GM15510 (cell line): Measurements from ENCODE around the gene CENPI.
A peak's percentile ranks its signal among the peaks of the same experiment; 100 is the strongest.

ENCODE experiments used
- POLR2A ChIP-seq: IDR thresholded peaks from 3 replicates; pipeline ENCODE4 v1.6.1; 2011; ENCODE audit warnings: borderline replicate concordance; ENCODE audit not compliant: insufficient read length; ENCODE audit errors: extremely low read depth

Gene CENPI, protein sequence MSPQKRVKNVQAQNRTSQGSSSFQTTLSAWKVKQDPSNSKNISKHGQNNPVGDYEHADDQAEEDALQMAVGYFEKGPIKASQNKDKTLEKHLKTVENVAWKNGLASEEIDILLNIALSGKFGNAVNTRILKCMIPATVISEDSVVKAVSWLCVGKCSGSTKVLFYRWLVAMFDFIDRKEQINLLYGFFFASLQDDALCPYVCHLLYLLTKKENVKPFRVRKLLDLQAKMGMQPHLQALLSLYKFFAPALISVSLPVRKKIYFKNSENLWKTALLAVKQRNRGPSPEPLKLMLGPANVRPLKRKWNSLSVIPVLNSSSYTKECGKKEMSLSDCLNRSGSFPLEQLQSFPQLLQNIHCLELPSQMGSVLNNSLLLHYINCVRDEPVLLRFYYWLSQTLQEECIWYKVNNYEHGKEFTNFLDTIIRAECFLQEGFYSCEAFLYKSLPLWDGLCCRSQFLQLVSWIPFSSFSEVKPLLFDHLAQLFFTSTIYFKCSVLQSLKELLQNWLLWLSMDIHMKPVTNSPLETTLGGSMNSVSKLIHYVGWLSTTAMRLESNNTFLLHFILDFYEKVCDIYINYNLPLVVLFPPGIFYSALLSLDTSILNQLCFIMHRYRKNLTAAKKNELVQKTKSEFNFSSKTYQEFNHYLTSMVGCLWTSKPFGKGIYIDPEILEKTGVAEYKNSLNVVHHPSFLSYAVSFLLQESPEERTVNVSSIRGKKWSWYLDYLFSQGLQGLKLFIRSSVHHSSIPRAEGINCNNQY

DNA sequence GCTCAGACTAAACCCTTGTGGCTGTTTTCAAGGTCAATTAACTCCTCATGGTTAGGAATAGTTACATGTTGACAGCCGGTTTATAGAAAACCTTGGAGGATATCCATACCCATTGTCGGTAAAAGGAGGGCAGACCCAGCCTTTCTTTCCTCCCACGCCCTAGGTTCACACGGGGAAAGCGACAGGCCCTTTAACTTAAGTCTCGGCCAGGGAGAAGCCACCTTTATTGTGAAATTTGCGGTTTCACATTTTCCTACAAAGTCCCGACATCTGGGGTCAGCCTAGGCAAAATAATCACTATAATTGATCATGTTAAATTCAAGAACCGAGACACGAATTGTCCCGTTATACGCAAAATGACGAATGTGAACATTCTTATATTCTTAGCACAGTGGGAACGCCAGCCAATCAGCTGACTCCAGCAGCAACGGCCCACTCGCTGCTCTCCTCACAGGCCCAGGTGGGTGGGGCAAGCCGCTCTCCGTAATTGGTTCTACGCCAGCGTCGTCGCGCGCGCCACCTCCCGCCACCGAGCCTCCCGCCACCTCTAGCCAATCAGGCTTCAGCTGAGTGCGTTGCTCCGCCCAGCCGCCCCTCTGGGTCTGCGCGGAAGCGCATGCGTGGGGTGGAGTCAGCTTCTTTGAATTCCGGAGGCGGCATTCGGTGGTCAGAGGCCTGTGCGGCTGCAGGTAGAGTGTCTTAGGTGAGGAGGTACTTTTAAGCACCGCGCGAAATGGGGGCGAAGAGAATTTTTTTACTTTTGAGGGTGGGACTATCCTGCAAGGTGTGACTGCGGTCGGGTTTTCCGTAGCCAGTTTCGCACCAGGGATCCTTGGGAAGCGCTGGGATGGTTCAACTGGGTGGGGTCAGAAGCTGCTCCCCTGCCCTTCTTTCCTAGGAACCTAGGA, at the start of gene CENPI:
Gene CENPI (plus strand): TSS at position 659 of the 908 bp plus-strand sequence. CDS start 2,867 bp downstream, outside the sequence.
- TF ChIP-seq POLR2A = peak; percentile 63

- no peak for TF ChIP-seq POLR2A
These were observed 46.9 kb upstream of the CENPI start for GRCh38 chrX:101051153-101051548.

DNA sequence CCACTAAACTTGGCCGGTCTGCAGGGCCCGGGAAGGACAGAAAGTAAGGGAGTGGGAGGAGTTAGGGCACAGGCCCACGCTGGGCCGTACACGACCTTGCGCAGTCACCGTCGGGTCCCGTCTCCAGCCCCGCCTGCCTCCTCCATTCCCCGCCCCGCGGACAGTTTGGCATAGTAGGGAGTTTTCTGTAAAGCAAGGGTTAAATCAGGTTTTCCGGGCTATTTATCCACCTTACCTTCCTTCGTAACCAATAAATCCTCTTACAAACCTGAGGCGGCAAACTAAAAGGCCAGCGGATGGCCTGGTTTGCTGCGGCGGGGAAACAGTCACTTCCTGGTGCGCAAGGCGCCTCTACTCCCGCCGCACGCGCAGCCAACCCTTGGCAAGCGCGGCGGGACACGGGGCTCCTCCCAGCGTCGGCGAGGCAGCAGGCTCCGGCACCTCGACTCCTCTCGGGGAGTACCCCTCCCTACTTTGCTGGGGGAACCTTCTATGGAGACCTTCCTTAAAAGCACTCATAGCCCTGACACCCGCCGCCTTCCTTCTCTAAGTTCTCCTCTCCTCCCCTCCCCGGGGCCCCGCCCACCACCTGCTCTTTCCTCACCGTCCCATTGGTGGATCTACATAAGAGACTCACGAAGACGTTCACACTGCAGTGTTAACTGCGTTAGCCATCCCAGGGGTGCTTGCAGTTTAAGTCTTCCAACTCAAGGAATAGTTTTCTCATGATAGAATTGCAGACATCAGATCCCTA, 46.3 kb upstream of the CENPI start, which contains the start of gene TRMT2B:
Gene TRMT2B (minus strand): TSS at position 563 of the 754 bp plus-strand sequence. CDS start 9,822 bp downstream, outside the sequence.
- peak; percentile 50 for TF ChIP-seq POLR2A

GRCh38 chrX:101057093-101057714, 40.8 kb upstream of the CENPI start:
- no peak for TF ChIP-seq POLR2A

- TF ChIP-seq POLR2A = no peak
These were observed 35.8 kb upstream of the CENPI start for GRCh38 chrX:101062176-101062575.

DNA sequence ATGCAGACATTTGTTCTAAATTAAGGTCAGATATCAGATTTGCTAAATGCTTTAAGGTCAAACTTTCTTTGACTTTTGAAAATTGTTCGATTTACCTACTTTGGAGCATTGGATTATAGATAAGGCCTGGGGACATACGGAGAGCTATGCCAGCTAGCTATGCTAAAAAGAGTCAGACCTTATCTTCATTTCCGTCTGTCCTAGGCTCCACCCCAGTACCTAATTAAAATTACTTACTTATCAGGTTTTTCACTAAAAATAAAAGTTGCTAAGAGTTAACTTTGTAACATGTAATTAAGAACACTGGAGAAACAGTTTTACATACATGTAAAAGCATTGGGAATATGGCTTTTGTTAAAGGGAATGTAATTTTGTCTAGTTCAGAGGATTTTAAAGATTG, 26.4 kb upstream of the CENPI start:
- TF ChIP-seq POLR2A = no peak

DNA sequence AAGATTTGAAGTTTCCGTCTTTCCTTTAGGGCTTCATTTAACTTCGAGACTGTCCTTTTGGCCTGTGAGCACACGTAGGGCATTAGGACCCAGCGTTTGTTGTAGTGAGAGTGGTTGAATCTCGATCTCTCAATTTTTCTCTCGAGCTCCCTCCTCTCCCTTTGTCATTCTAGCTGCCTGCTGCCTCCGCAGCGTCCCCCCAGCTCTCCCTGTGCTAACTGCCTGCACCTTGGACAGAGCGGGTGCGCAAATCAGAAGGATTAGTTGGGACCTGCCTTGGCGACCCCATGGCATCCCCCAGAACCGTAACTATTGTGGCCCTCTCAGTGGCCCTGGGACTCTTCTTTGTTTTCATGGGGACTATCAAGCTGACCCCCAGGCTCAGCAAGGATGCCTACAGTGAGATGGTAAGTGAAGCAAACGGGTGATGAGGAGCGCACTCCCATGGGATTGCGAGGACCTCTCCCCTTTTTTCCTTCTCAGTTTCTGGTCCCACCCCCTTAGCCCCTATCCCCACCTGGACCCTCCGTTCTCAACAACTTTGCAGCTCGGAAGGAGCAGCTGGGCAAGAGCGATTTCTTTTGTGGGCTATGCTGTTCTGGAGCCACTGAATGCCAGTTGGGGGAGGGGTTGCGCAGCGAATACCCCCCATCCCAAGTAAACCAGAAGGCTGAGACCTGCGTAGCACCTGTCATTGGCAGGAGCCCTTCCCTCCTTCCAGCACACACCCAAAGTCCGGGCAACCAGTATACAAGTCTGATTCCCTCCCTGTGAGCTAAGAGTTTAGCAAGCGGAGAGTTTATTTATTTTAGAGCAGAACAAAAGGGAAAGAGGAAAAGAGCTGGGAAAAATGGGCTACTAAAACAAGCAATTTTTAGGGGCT, 19.0 kb upstream of the CENPI start, which contains the start of gene TMEM35A:
Gene TMEM35A (plus strand): TSS at position 164 of the 883 bp plus-strand sequence. CDS start 124 bp downstream, at position 288.
- TF ChIP-seq POLR2A = no peak

GRCh38 chrX:101079736-101080270, 18.2 kb upstream of the CENPI start:
- no peak for TF ChIP-seq POLR2A

DNA sequence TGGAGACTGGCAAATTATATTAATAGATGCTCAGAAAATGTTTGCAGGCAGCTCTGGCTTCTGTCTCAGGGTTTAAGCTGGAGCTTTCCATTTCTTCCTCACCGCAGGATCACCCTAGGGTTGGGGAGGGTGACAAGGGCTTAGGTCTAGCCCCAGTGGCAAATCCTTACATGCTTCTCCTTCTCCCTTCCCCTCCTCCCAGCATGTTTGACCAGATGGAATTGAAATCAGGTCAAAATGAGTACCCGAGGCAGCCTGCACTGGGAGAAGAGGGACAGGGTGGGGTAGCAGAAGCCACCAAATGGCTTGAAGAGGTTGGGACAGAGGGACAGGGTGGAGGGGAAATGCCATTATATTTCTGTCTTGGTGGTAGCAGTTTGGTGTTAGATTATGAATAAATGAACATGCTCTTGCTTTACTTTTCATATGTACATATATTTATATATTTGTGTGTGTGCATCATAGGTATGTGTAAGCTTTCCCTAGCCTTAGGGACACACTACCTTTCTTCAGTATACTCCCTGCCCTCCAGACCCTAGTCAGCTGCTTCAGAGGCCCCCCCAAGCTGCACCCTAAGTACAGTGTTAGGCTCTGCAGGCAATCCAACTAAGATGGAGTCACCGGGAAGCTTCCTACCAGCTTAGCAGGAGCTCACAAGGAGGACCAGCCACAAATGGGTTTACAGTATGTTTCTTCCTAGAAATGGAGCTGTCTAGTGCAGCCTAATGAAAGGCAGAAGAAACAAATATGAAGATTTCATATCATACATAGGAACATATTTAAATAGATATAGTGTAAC, 17.5 kb upstream of the CENPI start:
- TF ChIP-seq POLR2A = no peak

DNA sequence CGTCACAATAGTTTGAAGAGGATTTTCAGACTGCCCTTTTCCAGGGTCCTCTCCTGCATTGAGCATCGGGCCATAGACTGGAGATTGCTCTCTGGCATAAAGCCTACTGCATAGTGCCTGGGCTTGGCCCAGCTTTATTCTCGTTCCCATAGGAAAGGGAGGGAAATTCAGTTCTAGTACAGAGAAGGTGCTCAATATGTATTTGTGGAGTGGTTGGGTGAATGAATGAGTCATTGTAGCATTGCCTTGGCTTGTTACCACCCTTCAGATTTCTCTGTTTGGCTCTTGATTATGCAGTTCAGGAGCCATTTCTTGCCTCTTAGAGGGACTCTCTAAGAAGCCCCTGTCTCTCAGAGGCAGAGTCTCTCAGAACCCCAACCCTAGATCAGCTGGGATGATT, 16.8 kb upstream of the CENPI start:
- TF ChIP-seq POLR2A = no peak

DNA sequence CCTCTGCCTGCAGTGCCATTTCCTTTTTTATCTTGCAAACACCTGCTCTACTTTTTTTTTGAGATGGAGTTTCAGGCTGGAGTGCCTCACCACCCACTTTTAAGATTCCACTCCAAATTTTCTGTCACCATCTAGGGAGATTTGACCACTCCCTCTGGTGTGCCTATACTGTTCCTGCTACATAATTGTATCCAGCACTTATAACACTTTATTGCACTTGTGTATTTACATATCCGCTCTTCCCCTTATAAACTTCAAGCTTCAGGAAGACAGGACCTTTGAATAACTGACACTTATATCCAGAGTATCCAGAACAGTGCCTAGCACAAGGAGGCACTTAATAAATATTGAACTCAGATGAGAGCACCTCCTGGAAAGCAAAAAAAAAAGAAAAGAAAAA, 6.2 kb upstream of the CENPI start:
- no peak for TF ChIP-seq POLR2A
